ENCODE measurements around the gene CNTN4.

GRCh38 chr3:2680236-2680635 is 581.6 kb downstream of the CNTN4 start:
- TF ChIP-seq CTCF (IDR thresholded peaks at IDR 0.05) (no peak), POLR2A (IDR thresholded peaks at IDR 0.05) (no peak)

All from body of pancreas (tissue), 4 donors.